Stimulated activated effector memory CD8-positive, alpha-beta T cell treated with anti-CD3 and anti-CD28 coated beads, Interleukin-12 subunit alpha, Interleukin-12 subunit beta, amount 100 ng/mL, for 72 hours (primary cell): ENCODE measurements around the gene COL1A1.

ENCODE experiments used
- ATAC-seq: fragments of 150-1000 bp; cut with Tn5 transposase; 2 replicates; pipeline ENCODE4 v1.10.0; 2021
- DNase-seq, 2 donors: peaks; one replicate each; pipeline ENCODE4 v3.0.0; 2021 to 2022; ENCODE audit warnings: low spot score in 2 of 2
- H3K27ac Mint-ChIP-seq: one replicate; pipeline ENCODE4 v1.8.0; 2022; ENCODE audit warnings: mild to moderate bottlenecking, mixed read lengths
- H3K36me3 Mint-ChIP-seq: one replicate; pipeline ENCODE4 v1.8.0; 2022; ENCODE audit warnings: mild to moderate bottlenecking, mixed read lengths
- H3K4me1 Mint-ChIP-seq: one replicate; pipeline ENCODE4 v1.8.0; 2022; ENCODE audit warnings: mixed read lengths
- H3K4me3 Mint-ChIP-seq: one replicate; pipeline ENCODE4 v1.8.0; 2022; ENCODE audit warnings: mild to moderate bottlenecking, mixed read lengths
- H3K9me3 Mint-ChIP-seq: one replicate; pipeline ENCODE4 v1.8.0; 2022; ENCODE audit warnings: mixed read lengths

COL1A1 gene

GRCh38 chr17:50175035-50175807 lies 26.2 kb downstream of the COL1A1 start:
- Mint-ChIP-seq H3K27ac (no peak overlapping the region), H3K9me3 (no peaks in the 10 kb centered on the region), H3K4me3 (no peak overlapping the region), H3K36me3 (no peaks in the 10 kb centered on the region), H3K4me1 (peaks cover 16% of the 10 kb centered on the region)
- DNase-seq (no peak), ATAC-seq (no peak)

- no peak overlapping the region for H3K27ac Mint-ChIP-seq
These were observed 27.0 kb downstream of the COL1A1 start for GRCh38 chr17:50174444-50174843.

DNA sequence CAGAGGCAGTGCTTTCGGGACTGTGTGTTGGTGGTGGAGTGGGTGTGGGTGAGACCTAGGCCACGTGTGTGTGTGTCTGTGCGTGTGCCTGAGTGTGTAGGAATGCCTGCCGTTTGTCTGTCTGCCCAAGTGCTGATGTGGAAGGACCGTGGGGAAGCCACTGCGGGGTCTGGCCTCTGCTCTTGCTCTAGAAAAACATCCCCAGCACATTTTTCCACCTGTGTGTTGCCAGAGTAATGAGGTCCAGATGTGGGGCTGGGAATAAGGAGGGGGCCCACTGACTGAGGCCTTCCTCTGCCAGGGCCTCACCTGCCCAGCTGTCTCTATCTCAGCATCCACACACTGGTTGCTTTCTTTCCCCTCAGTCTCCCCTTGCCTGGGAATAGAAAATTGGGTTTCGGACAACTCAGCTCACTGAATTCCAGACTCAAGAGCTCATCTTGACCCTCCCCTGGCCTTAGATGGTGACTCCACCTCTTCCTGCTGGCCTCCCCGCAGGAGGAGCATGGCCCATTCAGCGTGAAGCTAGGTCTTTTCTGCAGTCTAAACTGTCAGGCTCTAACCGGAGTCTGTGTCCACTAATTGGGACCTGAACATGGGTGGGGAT lies 28.0 kb downstream of the COL1A1 start:
- H3K4me1 Mint-ChIP-seq: peaks cover 26% of the 10 kb centered on the region
- no peak overlapping the region for H3K4me3 Mint-ChIP-seq
- no peak for DNase-seq
- H3K27ac Mint-ChIP-seq: no peak overlapping the region
- H3K36me3 Mint-ChIP-seq: peaks cover 6% of the 10 kb centered on the region
- H3K9me3 Mint-ChIP-seq: no peaks in the 10 kb centered on the region
- no peak for ATAC-seq

More at GRCh38 chr17:50174444-50174843, 27.0 kb downstream of the COL1A1 start:
- DNase-seq (no peak), ATAC-seq (no peak)
- H3K4me1 Mint-ChIP-seq: peaks cover 19% of the 10 kb centered on the region
- peaks cover 2% of the 10 kb centered on the region for H3K36me3 Mint-ChIP-seq
- H3K4me3 Mint-ChIP-seq: no peak overlapping the region
- no peaks in the 10 kb centered on the region for H3K9me3 Mint-ChIP-seq

GRCh38 chr17:50172936-50173334 lies 28.5 kb downstream of the COL1A1 start:
- Mint-ChIP-seq H3K36me3 (peaks cover 6% of the 10 kb centered on the region), H3K4me3 (no peak overlapping the region), H3K27ac (no peak overlapping the region), H3K9me3 (no peaks in the 10 kb centered on the region), H3K4me1 (peaks cover 21% of the 10 kb centered on the region)
- DNase-seq: no peak
- no peak for ATAC-seq

- Mint-ChIP-seq H3K4me3 (no peak overlapping the region), H3K4me1 (peaks cover 19% of the 10 kb centered on the region), H3K27ac (no peak overlapping the region), H3K9me3 (no peaks in the 10 kb centered on the region), H3K36me3 (peaks cover 6% of the 10 kb centered on the region)
- ATAC-seq (no peak), DNase-seq (no peak)
These were observed 29.3 kb downstream of the COL1A1 start for GRCh38 chr17:50172130-50172529.

GRCh38 chr17:50171371-50172071 lies 29.9 kb downstream of the COL1A1 start:
- ATAC-seq: no peak
- Mint-ChIP-seq H3K4me1 (peaks cover 19% of the 10 kb centered on the region), H3K36me3 (peaks cover 6% of the 10 kb centered on the region), H3K27ac (peak overlapping the region; percentile 30), H3K4me3 (no peak overlapping the region), H3K9me3 (no peaks in the 10 kb centered on the region)
- DNase-seq: no peak

DNA sequence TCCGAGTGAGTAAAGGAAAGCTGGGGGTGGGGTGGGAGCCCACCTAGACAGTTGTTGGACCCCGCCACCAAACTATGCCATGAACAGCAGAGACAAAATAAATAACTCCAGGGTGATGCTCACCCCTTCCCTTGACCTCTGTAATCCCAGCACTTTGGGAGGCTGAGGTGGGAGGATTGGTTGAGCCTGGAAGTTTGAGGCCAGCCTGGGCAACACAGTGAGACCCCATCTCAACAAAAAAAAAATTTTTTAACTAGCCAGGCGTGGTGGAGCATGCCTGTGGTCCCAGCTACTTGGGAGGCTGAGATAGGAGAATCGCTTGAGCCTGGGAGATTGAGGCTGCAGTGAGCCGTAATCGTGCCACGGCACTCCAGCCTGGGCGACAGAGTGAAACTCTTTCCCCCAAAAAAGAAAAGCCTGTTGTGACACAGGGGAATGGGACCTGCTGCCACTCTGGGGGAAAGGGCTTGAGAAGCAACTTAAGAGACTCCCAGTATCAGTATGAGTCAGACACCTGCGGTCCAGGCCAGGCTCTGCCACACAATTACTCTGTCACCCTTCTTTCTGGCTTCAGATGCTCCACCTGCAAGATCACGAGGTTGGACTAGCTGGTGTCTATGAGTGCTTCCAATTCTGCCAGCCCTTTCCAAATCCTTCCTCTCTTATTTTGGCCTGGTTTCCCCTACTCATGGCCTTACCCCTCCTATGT lies 30.6 kb downstream of the COL1A1 start:
- H3K27ac Mint-ChIP-seq: peak overlapping the region; percentile 30
- H3K36me3 Mint-ChIP-seq: peaks cover 6% of the 10 kb centered on the region
- DNase-seq: no peak
- no peak overlapping the region for H3K4me3 Mint-ChIP-seq
- peak; percentile 78 for ATAC-seq
- no peaks in the 10 kb centered on the region for H3K9me3 Mint-ChIP-seq
- peaks cover 19% of the 10 kb centered on the region for H3K4me1 Mint-ChIP-seq

- Mint-ChIP-seq H3K4me3 (peak overlapping the region; percentile 57), H3K36me3 (peaks cover 6% of the 10 kb centered on the region), H3K9me3 (no peaks in the 10 kb centered on the region), H3K4me1 (peaks cover 19% of the 10 kb centered on the region), H3K27ac (no peak overlapping the region)
- DNase-seq (no peak), ATAC-seq (no peak)
These were observed 31.5 kb downstream of the COL1A1 start for GRCh38 chr17:50169881-50170459.

DNA sequence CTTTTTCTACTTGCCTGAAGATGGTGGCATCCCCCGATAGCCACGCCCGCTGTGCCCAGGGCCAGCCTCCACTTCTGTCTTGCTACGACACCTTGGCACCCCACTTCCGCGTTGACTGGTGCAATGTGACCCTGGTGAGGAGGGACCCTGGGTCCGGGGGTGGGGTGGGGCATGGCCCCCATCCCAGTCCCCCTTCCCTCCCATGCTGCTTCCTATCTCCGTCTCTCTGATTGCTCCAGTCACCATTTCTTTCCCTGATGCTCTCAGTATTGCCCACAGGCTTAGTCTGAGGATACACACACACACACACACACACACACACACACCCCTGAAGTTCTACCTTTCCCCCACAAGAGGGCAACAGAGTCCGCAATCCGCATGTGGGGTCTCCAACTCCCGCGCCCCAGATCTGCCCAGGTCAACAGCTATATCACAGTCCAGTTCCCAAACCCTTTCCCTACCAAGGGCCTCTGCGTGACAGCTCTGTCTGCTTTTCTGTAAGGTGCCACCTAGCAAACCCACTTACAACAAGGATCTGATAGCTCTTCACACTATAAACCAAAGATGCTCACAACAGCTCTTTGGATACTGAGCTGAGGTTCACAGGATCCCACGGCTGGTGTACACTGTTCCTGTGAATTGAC lies 32.2 kb downstream of the COL1A1 start:
- Mint-ChIP-seq H3K36me3 (peaks cover 6% of the 10 kb centered on the region), H3K9me3 (no peaks in the 10 kb centered on the region), H3K27ac (peak overlapping the region; percentile 78), H3K4me1 (peaks cover 19% of the 10 kb centered on the region), H3K4me3 (peak overlapping the region; percentile 57)
- ATAC-seq: peak; percentile 70
- peak; percentile 38 to 82 for DNase-seq

- ATAC-seq (no peak), DNase-seq (no peak)
- peak overlapping the region; percentile 57 for H3K4me3 Mint-ChIP-seq
- H3K9me3 Mint-ChIP-seq: no peaks in the 10 kb centered on the region
- peak overlapping the region; percentile 78 for H3K27ac Mint-ChIP-seq
- peaks cover 19% of the 10 kb centered on the region for H3K4me1 Mint-ChIP-seq
- peaks cover 6% of the 10 kb centered on the region for H3K36me3 Mint-ChIP-seq
These were observed 33.1 kb downstream of the COL1A1 start for GRCh38 chr17:50168319-50168718.

DNA sequence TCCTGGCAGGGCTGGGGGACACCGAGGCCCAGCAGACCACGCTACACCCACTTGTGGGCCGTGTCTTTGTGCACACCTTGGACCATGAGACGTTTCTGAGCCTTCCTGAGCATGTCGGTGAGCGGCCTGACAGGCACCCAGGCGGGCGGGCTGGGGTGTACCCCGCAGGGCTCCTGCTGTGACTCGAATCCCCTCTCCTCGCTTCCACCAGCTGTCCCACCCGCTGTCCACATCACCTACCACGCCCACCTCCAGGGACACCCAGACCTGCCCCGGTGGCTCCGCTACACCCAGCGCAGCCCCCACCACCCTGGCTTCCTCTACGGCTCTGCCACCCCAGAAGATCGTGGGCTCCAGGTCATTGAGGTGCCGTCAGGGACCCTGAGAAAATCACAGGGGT lies 34.1 kb downstream of the COL1A1 start:
- ATAC-seq: no peak
- no peak overlapping the region for H3K27ac Mint-ChIP-seq

DNA sequence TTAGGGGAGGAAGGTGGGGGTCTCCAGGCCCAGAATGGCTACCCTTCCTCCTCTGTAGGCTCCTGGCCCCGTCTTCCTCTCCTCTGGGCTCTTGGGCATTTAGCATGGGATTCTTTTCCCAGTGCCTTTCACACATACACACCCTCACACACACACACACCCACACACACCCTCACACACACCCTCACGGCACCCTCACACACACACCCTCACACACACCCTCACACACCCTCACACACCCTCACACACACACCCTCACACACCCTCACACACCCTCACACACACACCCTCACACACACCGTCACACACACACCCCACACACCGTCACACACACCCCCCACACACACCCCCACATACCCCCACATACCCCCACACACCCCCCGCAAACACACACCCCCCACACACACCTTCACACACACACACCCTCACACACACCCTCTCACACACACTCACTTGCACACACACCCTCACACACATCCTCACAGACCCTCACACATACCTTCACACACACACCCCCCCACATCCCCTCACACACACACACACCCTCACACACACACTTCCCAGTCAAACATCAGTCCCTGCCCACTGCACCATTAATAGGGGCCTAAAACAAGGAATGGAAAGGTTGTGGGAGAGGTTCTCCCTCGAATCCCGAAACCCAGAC lies 34.8 kb downstream of the COL1A1 start:
- H3K9me3 Mint-ChIP-seq: no peaks in the 10 kb centered on the region
- peak overlapping the region; percentile 46 for H3K27ac Mint-ChIP-seq
- ATAC-seq (no peak), DNase-seq (no peak)
- H3K4me3 Mint-ChIP-seq: no peak overlapping the region
- peaks cover 31% of the 10 kb centered on the region for H3K4me1 Mint-ChIP-seq
- peaks cover 6% of the 10 kb centered on the region for H3K36me3 Mint-ChIP-seq

More for the DNA sequence above, 34.1 kb downstream of the COL1A1 start:
- no peak overlapping the region for H3K4me3 Mint-ChIP-seq
- H3K4me1 Mint-ChIP-seq: peaks cover 24% of the 10 kb centered on the region
- no peaks in the 10 kb centered on the region for H3K9me3 Mint-ChIP-seq
- peaks cover 6% of the 10 kb centered on the region for H3K36me3 Mint-ChIP-seq
- no peak for DNase-seq

DNA sequence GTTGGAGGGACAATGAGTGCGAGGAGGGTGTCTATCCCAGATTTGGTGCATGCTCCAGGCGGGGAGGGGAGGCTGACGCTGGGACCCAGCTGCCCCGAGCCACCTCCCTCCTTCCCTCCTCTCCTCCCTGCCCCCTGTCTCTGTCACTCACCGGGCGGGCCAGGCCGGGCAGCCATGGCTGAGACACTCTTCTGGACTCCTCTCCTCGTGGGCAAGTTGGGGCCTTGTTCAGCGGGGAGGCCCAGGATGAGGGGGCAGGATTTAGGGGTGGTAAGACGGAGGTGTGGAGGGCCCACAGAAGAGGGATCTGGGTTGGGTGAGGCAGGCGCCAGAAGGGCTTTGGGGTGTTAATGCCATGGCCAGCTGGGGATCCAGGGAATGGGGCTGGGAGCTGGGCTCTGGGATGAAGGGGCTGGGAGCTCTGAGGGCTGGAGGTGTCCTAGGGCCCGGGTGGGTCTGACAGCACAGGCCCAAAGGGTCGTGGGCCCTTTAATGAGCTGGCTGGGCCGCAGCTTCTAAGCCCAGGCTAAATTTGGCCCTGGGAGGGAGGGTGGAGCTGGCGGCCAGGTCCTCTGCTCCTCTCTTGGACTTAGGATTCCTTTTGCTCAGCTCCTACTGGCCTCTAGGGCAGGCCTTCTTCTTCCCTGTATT lies 35.4 kb downstream of the COL1A1 start, which contains the start of gene SGCA:
Gene SGCA, plus strand, starts transcription at position 139 of the 651 bp plus-strand sequence. Its CDS starts 36 bp downstream, at position 175.
- Mint-ChIP-seq H3K4me1 (peaks cover 32% of the 10 kb centered on the region), H3K9me3 (no peaks in the 10 kb centered on the region), H3K4me3 (no peak within 1 kb of the TSS), H3K36me3 (peaks cover 6% of the 10 kb centered on the region), H3K27ac (peak within 1 kb of the TSS; percentile 46)
- DNase-seq: no peak
- no peak for ATAC-seq
